ENCODE results near the gene COL9A1. TPM values are rescaled to one million over a fixed set of nuclear protein-coding genes. Genes with fewer than 3 reads are reported as not detected.

Gene COL9A1
- total RNA-seq, 4 donors from 2014 or later = 33.5 TPM; not detected in 3

GRCh38 chr6:70254784-70255183 lies 48.1 kb downstream of the COL9A1 start:
- no peaks in the 10 kb centered on the region for H3K9me3 ChIP-seq
- DNase-seq = no peak
- TF ChIP-seq POLR2A (IDR thresholded peaks at IDR 0.05) (no peak), CTCF (IDR thresholded peaks at IDR 0.05) (no peak)
- H3K4me3 ChIP-seq = no peak overlapping the region
- intact Hi-C loops (cut with DNase I; ENCODE audit: low total_unique reads) = no loop called here
- H3K4me1 ChIP-seq = no peaks in the 10 kb centered on the region
- no peaks in the 10 kb centered on the region for H3K27me3 ChIP-seq
- H3K27ac ChIP-seq = no peak overlapping the region
- no peaks in the 10 kb centered on the region for H3K36me3 ChIP-seq

GRCh38 chr6:70253923-70254322 lies 49.0 kb downstream of the COL9A1 start:
- Histone ChIP-seq H3K9me3 (no peaks in the 10 kb centered on the region), H3K4me1 (no peaks in the 10 kb centered on the region)

GRCh38 chr6:70252604-70253003 lies 50.3 kb downstream of the COL9A1 start:
- no peaks in the 10 kb centered on the region for H3K27me3 ChIP-seq
- intact Hi-C loops (cut with DNase I; ENCODE audit: low total_unique reads) = no loop called here
- no peak overlapping the region for H3K27ac ChIP-seq
- DNase-seq = no peak
- no peak overlapping the region for H3K4me3 ChIP-seq
- no peaks in the 10 kb centered on the region for H3K36me3 ChIP-seq
- no peaks in the 10 kb centered on the region for H3K9me3 ChIP-seq
- H3K4me1 ChIP-seq = no peaks in the 10 kb centered on the region
- no peak for TF ChIP-seq POLR2A (IDR thresholded peaks at IDR 0.05)
- no peak for TF ChIP-seq CTCF (IDR thresholded peaks at IDR 0.05)

More at GRCh38 chr6:70253923-70254322, 49.0 kb downstream of the COL9A1 start:
- TF ChIP-seq POLR2A (IDR thresholded peaks at IDR 0.05) (no peak), CTCF (IDR thresholded peaks at IDR 0.05) (no peak)
- H3K27me3 ChIP-seq = no peaks in the 10 kb centered on the region
- H3K27ac ChIP-seq = no peak overlapping the region
- intact Hi-C loops (cut with DNase I; ENCODE audit: low total_unique reads) = no loop called here
- no peak for DNase-seq
- no peaks in the 10 kb centered on the region for H3K36me3 ChIP-seq
- no peak overlapping the region for H3K4me3 ChIP-seq

GRCh38 chr6:70246118-70246517 lies 56.8 kb downstream of the COL9A1 start:
- DNase-seq = no peak
- H3K4me1 ChIP-seq = no peaks in the 10 kb centered on the region
- no peaks in the 10 kb centered on the region for H3K9me3 ChIP-seq
- no peak for TF ChIP-seq CTCF (IDR thresholded peaks at IDR 0.05)
- TF ChIP-seq POLR2A (IDR thresholded peaks at IDR 0.05) = no peak
- no peaks in the 10 kb centered on the region for H3K27me3 ChIP-seq
- no peak overlapping the region for H3K27ac ChIP-seq
- no peak overlapping the region for H3K4me3 ChIP-seq
- intact Hi-C loops (cut with DNase I; ENCODE audit: low total_unique reads) = no loop called here
- no peaks in the 10 kb centered on the region for H3K36me3 ChIP-seq

GRCh38 chr6:70241991-70242420 lies 60.9 kb downstream of the COL9A1 start:
- Histone ChIP-seq H3K4me3 (no peak overlapping the region), H3K27ac (no peak overlapping the region), H3K36me3 (no peaks in the 10 kb centered on the region), H3K27me3 (no peaks in the 10 kb centered on the region), H3K9me3 (no peaks in the 10 kb centered on the region), H3K4me1 (no peaks in the 10 kb centered on the region)
- intact Hi-C loops (cut with DNase I; ENCODE audit: low total_unique reads) = no loop called here
- TF ChIP-seq POLR2A (IDR thresholded peaks at IDR 0.05) (no peak), CTCF (IDR thresholded peaks at IDR 0.05) (no peak)
- DNase-seq = no peak

All from uterus (tissue), 4 donors.